HEK293T (cell line): ENCODE measurements around the gene IFNAR1.

Experiments used
- CTCF ChIA-PET: fragments of 350-600 bp; formaldehyde crosslinking; extraction: SDS; loops from one replicate; lab custom pipeline; 2021; ENCODE audit warnings: antibody characterized with exemption, inconsistent platforms; lab: Yijun Ruan, JAX
- POLR2A ChIA-PET: fragments of 350-600 bp; formaldehyde crosslinking; extraction: SDS; loops from one replicate; lab custom pipeline; 2020; ENCODE audit warnings: antibody characterized with exemption, inconsistent platforms; lab: Yijun Ruan, JAX
- DNase-seq: peaks from one replicate; pipeline ENCODE4 v3.0.0; 2012; ENCODE audit warnings: mixed read lengths; ENCODE audit errors: extremely low spot score
- ARNT ChIP-seq: fragments of 450-650 bp; IDR thresholded peaks from 2 replicates; pipeline ENCODE4 v1.6.1; 2017; ENCODE audit warnings: mild to moderate bottlenecking
- BHLHE40 ChIP-seq: fragments of 450-650 bp; IDR thresholded peaks from 2 replicates; pipeline ENCODE4 v1.6.1; 2016; ENCODE audit warnings: mild to moderate bottlenecking, moderate library complexity, borderline replicate concordance
- CTBP1 ChIP-seq: fragments of 450-650 bp; IDR thresholded peaks from 2 replicates; pipeline ENCODE4 v1.6.1; 2016; ENCODE audit warnings: borderline replicate concordance
- ELF4 ChIP-seq: fragments of 450-650 bp; IDR thresholded peaks from 2 replicates; pipeline ENCODE4 v1.6.1; 2017; ENCODE audit warnings: antibody characterized with exemption
- FOXA1 ChIP-seq: fragments of 450-650 bp; IDR thresholded peaks from 2 replicates; pipeline ENCODE4 v1.6.1; 2016; ENCODE audit warnings: mild to moderate bottlenecking
- FOXK2 ChIP-seq: fragments of 450-650 bp; IDR thresholded peaks from 2 replicates; pipeline ENCODE4 v1.6.1; 2016; ENCODE audit warnings: mild to moderate bottlenecking
- FOXM1 ChIP-seq: fragments of 450-650 bp; IDR thresholded peaks from 2 replicates; pipeline ENCODE4 v1.6.1; 2017; ENCODE audit warnings: mild to moderate bottlenecking, borderline replicate concordance
- HDGF ChIP-seq: fragments of 450-650 bp; IDR thresholded peaks from 2 replicates; pipeline ENCODE4 v1.6.1; 2017; ENCODE audit warnings: antibody characterized with exemption, borderline replicate concordance
- L3MBTL2 ChIP-seq: fragments of 450-650 bp; conservative IDR thresholded peaks from 2 replicates; pipeline ENCODE4 v1.6.1; 2016; ENCODE audit warnings: mild to moderate bottlenecking
- LEF1 ChIP-seq: fragments of 450-650 bp; IDR thresholded peaks from 2 replicates; pipeline ENCODE4 v1.6.1; 2017; ENCODE audit warnings: mild to moderate bottlenecking, borderline replicate concordance
- NFRKB ChIP-seq: fragments of 450-650 bp; IDR thresholded peaks from 2 replicates; pipeline ENCODE4 v1.6.1; 2016; ENCODE audit warnings: mild to moderate bottlenecking, moderate library complexity
- SP1 ChIP-seq: fragments of 450-650 bp; IDR thresholded peaks from 2 replicates; pipeline ENCODE4 v1.6.1; 2017
- SUZ12 ChIP-seq: fragments of 450-650 bp; IDR thresholded peaks from 2 replicates; pipeline ENCODE4 v1.6.1; 2016; ENCODE audit warnings: mild to moderate bottlenecking
- TARDBP ChIP-seq: fragments of 450-650 bp; IDR thresholded peaks from 2 replicates; pipeline ENCODE4 v1.6.1; 2016
- ZNF384 ChIP-seq: fragments of 450-650 bp; IDR thresholded peaks from 2 replicates; pipeline ENCODE4 v1.6.1; 2016
- TF ChIP-seq, protein P1 (sequence below): fragments of 450-650 bp; IDR thresholded peaks from 2 replicates; pipeline ENCODE4 v1.6.1; 2016

The IFNAR1 gene

GRCh38 chr21:33300701-33301631 lies 23.8 kb upstream of the IFNAR1 start:
- DNase-seq, result no peak
- TF ChIP-seq NFRKB, result no peak
- no peak for TF ChIP-seq FOXA1
- TF ChIP-seq TARDBP, result no peak
- TF ChIP-seq, protein P1, sequence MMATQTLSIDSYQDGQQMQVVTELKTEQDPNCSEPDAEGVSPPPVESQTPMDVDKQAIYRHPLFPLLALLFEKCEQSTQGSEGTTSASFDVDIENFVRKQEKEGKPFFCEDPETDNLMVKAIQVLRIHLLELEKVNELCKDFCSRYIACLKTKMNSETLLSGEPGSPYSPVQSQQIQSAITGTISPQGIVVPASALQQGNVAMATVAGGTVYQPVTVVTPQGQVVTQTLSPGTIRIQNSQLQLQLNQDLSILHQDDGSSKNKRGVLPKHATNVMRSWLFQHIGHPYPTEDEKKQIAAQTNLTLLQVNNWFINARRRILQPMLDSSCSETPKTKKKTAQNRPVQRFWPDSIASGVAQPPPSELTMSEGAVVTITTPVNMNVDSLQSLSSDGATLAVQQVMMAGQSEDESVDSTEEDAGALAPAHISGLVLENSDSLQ, result no peak
- no peak for TF ChIP-seq ELF4
- TF ChIP-seq ARNT, result no peak
- TF ChIP-seq HDGF, result no peak
- no peak for TF ChIP-seq SP1
- no peak for TF ChIP-seq L3MBTL2
- POLR2A ChIA-PET, result interaction anchor here (2.5 kb wide), 1 partner anchor 24 kb away, joined by 9 read pairs; the partner anchor contains the start of gene IFNAR1
- CTCF ChIA-PET, result no interaction called here

DNA sequence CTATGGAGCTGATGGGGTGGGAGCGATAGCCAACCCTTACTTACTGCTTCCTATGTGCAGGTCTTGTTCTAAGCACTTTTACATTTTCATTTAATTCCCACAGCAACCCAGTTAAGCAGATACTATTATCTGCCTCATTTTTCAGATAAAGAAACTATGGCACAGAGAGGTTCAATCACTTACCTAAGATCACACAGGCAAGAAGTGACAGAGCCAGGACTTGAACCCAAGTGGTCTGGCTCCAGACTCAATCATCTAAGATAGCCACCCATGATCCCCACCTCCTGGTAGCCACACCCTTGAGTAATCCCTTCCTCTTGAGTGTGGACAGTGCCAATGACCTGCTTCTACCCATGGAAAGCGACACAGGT lies 23.2 kb upstream of the IFNAR1 start:
- ChIA-PET POLR2A (interaction anchor here (1.5 kb wide), 1 partner anchor 23 kb away, joined by 6 read pairs; the partner anchor contains the start of gene IFNAR1), CTCF (no interaction called here)
- TF ChIP-seq SUZ12, result no peak
- no peak for DNase-seq

GRCh38 chr21:33302055-33302454 lies 22.7 kb upstream of the IFNAR1 start:
- no peak for DNase-seq
- ChIA-PET CTCF (no interaction called here), POLR2A (interaction anchor here (1.5 kb wide), 1 partner anchor 23 kb away, joined by 6 read pairs; the partner anchor contains the start of gene IFNAR1)
- no peak for TF ChIP-seq NFRKB

- TF ChIP-seq NFRKB (no peak), CTBP1 (no peak), FOXK2 (no peak), FOXA1 (no peak), ARNT (no peak)
- DNase-seq, result no peak
- POLR2A ChIA-PET, result interaction anchor here (1.5 kb wide), 1 partner anchor 22 kb away, joined by 6 read pairs; the partner anchor contains the start of gene IFNAR1
- CTCF ChIA-PET, result no interaction called here
These were observed 22.0 kb upstream of the IFNAR1 start for GRCh38 chr21:33302796-33303195.

DNA sequence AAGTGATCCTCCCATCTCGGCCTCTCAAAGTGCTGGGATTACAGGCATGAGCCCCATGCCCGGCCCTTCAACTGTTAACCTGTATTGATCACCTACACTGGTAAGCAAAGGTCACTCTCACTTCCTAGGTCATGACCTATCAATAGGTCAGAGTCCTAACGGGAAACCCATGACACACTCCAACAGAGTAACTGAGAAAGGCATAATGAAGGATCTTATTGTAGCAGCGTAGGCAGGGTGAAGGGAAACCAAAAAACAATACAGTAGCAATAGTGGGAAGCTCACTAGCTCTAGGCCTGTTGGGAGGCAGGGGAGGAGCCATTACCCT lies 19.5 kb upstream of the IFNAR1 start:
- CTCF ChIA-PET, result no interaction called here
- TF ChIP-seq, protein P1, result no peak
- TF ChIP-seq FOXM1 (no peak), CTBP1 (no peak), TARDBP (no peak), NFRKB (no peak), SUZ12 (no peak), FOXA1 (no peak)
- no peak for DNase-seq
- POLR2A ChIA-PET, result no interaction called here

DNA sequence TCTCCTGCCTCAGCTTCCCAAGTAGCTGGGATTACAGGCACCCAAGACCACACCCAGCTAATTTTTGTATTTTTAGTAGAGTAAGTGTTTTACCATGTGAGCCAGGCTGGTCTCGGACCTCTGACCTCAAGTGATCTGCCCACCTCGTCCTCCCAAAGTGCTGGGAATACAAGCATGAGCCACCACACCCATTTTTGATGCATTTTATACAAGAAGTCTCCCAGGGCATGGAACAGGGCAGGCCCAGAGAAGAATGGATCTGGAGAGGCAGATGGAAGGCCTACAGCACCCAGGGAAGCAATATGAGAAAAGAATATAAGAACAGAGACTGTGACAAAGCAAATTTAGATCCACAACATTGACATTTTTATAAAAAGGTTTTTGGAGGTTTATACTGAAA lies 18.8 kb upstream of the IFNAR1 start:
- DNase-seq, result no peak
- TF ChIP-seq SP1, result no peak
- TF ChIP-seq, protein P1, result no peak
- no peak for TF ChIP-seq ELF4
- no peak for TF ChIP-seq L3MBTL2
- TF ChIP-seq FOXK2, result no peak
- TF ChIP-seq ARNT, result no peak
- TF ChIP-seq HDGF, result no peak
- no peak for TF ChIP-seq LEF1
- no peak for TF ChIP-seq ZNF384
- no peak for TF ChIP-seq BHLHE40
- TF ChIP-seq SUZ12, result no peak
- no peak for TF ChIP-seq NFRKB
- no peak for TF ChIP-seq FOXA1
- no peak for TF ChIP-seq TARDBP
- TF ChIP-seq CTBP1, result no peak
- no peak for TF ChIP-seq FOXM1
- ChIA-PET CTCF (no interaction called here), POLR2A (no interaction called here)
